Retinal pigment epithelial cell (primary cell): Measurements from ENCODE around the gene AURKAIP1.

Source experiments
- DNase-seq: peaks from one replicate; pipeline ENCODE4 v3.0.0-alpha.2; 2010; ENCODE audit warnings: low read depth
- H3K4me3 ChIP-seq: 2 replicates; pipeline ENCODE4 v1.5.1; 2011; ENCODE audit warnings: mild to moderate bottlenecking, low read length, control low read depth, moderate library complexity
- CTCF ChIP-seq: conservative IDR thresholded peaks from 2 replicates; pipeline ENCODE4 v1.5.1; 2011; ENCODE audit warnings: low read depth, low read length, control low read depth, inconsistent platforms

AURKAIP1 gene

GRCh38 chr1:1374929-1375662 is at the start of gene AURKAIP1:
TSS of gene AURKAIP1 (minus strand) at chr1:1375207. CDS start at chr1:1374756, 451 bp downstream.
- peak; percentile 98 for DNase-seq
- H3K4me3 ChIP-seq: peak within 1 kb of the TSS; percentile 87
- TF ChIP-seq CTCF: peak; percentile 30

- no peak for DNase-seq
- no peak for TF ChIP-seq CTCF
- no peak overlapping the region for H3K4me3 ChIP-seq
These were observed 49.7 kb upstream of the AURKAIP1 start for GRCh38 chr1:1424707-1425106.

GRCh38 chr1:1423245-1423597 is 48.2 kb upstream of the AURKAIP1 start:
- DNase-seq: no peak
- TF ChIP-seq CTCF: no peak
- no peak overlapping the region for H3K4me3 ChIP-seq

DNA sequence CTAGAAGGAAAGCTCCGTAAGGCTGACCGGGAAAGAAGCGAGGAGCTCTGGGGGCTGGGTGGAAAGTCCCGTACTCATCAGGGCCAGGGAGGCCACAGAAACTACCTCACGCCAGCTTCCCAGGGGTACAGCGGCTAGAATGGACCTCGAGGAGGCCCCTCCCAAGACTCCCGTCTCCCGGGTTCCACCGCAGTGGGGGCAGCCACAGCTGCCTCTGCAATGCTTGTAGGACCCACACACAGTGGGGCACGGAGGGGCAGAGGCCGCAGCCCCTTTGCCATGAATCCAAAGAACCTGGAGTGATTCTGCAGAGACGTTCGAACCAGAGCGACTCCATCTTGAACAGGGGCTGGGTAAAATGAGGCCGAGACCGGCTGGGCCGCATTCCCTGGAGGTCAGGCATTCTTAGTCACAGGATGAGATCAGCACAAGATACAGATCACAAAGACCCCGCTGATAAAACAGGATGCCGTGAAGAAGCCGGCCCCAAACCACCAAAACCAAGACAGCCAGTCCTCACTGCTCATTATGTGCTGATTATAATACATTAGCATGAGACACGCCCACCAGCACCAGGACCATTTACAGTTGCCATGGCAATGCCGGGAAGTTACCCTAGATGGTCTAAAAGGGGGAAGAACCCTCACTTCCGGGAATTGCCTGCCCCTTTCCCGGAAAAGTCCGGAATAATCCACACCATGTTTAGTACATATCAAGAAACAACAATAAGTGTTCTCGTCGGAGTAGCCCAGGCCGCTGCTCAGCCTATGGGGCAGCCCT is 47.6 kb upstream of the AURKAIP1 start:
- H3K4me3 ChIP-seq: no peak overlapping the region
- DNase-seq: no peak
- TF ChIP-seq CTCF: no peak

- H3K4me3 ChIP-seq: no peak overlapping the region
- TF ChIP-seq CTCF: no peak
- no peak for DNase-seq
These were observed 47.0 kb upstream of the AURKAIP1 start for GRCh38 chr1:1421907-1422464.

GRCh38 chr1:1421147-1421906 is 46.3 kb upstream of the AURKAIP1 start, which contains the start of gene ANKRD65:
TSS of gene ANKRD65 (minus strand) at chr1:1421276. CDS start at chr1:1421005, 271 bp downstream.
- no peak within 1 kb of the TSS for H3K4me3 ChIP-seq
- DNase-seq: no peak
- no peak for TF ChIP-seq CTCF
